Loucy (cell line): ENCODE data around the gene PTPRT.

Experiments used
- CTCF ChIP-seq: fragments of 200-600 bp; sonication (generic); conservative IDR thresholded peaks from 2 replicates; pipeline ENCODE4 v1.5.1; 2014; ENCODE audit warnings: mild to moderate bottlenecking, antibody characterized with exemption, low read length
- EZH2phosphoT487 ChIP-seq: fragments of 200-600 bp; IDR thresholded peaks from 2 replicates; pipeline ENCODE4 v1.6.1; 2018; ENCODE audit warnings: antibody characterized with exemption, mild to moderate bottlenecking, moderate library complexity, borderline replicate concordance

- TF ChIP-seq CTCF (no peak), EZH2phosphoT487 (no peak)
These were observed 1078.4 kb downstream of the PTPRT start for GRCh38 chr20:42111349-42111748.
